Sigmoid colon (tissue), 7 donors: Measurements from ENCODE around the gene WNK1. TPM values are rescaled to one million over a fixed set of nuclear protein-coding genes. Genes with fewer than 3 reads are reported as not detected.
A peak's percentile ranks its signal among the peaks of the same experiment; 100 is the strongest.

ENCODE experiments used
- DNase-seq: peaks from one replicate; pipeline ENCODE4 v3.0.0-alpha.2; 2019
- H3K27ac ChIP-seq, 4 donors: fragments of 200-600 bp; sonication (generic); one replicate each; pipeline ENCODE4 v1.5.1; 2016 to 2019; ENCODE audit warnings: mild to moderate bottlenecking in 1 of 4
- H3K27me3 ChIP-seq, 3 donors: fragments of 200-600 bp; sonication (generic); one replicate each; pipeline ENCODE4 v1.5.1; 2019; ENCODE audit warnings: mild to moderate bottlenecking in 1 of 3
- H3K36me3 ChIP-seq, 4 donors: fragments of 200-600 bp; sonication (generic); one replicate each; pipeline ENCODE4 v1.5.1; 2016 to 2019
- H3K4me1 ChIP-seq, 4 donors: fragments of 200-600 bp; sonication (generic); one replicate each; pipeline ENCODE4 v1.5.1; 2017 to 2019
- H3K4me3 ChIP-seq, 4 donors: fragments of 200-600 bp; sonication (generic); one replicate each; pipeline ENCODE4 v1.5.1; 2017 to 2019; ENCODE audit warnings: mild to moderate bottlenecking in 2 of 4, moderate library complexity in 1 of 4
- H3K9me3 ChIP-seq, 4 donors: fragments of 200-600 bp in 3 of 4; sonication (generic) in 3 of 4; one replicate each; pipeline versions ENCODE4 v1.5.1 to v1.6.1; 2013 to 2019
- EP300 ChIP-seq, 4 donors: sonication (generic); formaldehyde crosslinking; IDR thresholded peaks; one replicate each; pipeline ENCODE4 v1.6.1; 2017; ENCODE audit warnings: antibody characterized with exemption in 4 of 4
- POLR2A ChIP-seq, 2 donors: fragments of 450-650 bp; IDR thresholded peaks; one replicate each; pipeline ENCODE4 v1.6.1; 2016; ENCODE audit warnings: antibody characterized with exemption in 2 of 2, mild to moderate bottlenecking in 2 of 2, moderate library complexity in 2 of 2
- POLR2AphosphoS5 ChIP-seq, 4 donors: sonication (generic); formaldehyde crosslinking; IDR thresholded peaks; one replicate each; pipeline ENCODE4 v1.6.1; 2017; ENCODE audit warnings: antibody characterized with exemption in 4 of 4
- WGBS, 2 donors: extraction: QIAGEN DNeasy Blood & Tissue Kit; methylation state at CpG; one replicate each; pipeline ENCODE4 v1.1.7; 2013; 5-methylcytosine and 5-hydroxymethylcytosine counted together
- intact Hi-C: fragments of 100-400 bp; cut with DNase I; formaldehyde crosslinking; loops from one replicate; pipeline ENCODE4 v1.15.1; 2023
- polyA plus RNA-seq, 3 donors: library from polyadenylated mRNA; stranded (reverse); fragments of 200-250 nt; gene quantifications; one replicate each; pipeline ENCODE4 v1.2.3, GENCODE V29; 2013
- total RNA-seq, 4 donors: library from RNA; depleted of rRNA; stranded (reverse); fragments of >200 nt; gene quantifications; one replicate each; pipeline ENCODE4 v1.1.0, GENCODE V29; 2016
- TF ChIP-seq, protein P1 (sequence below), 4 experiments: fragments of 450-650 bp in 3 of 4; fragments of 200-600 bp in 1 of 4; IDR thresholded peaks; one replicate each; pipeline ENCODE4 v1.5.1; 2016 to 2019; ENCODE audit warnings: antibody characterized with exemption in 4 of 4, mild to moderate bottlenecking in 3 of 4, moderate library complexity in 2 of 4
- donor health status: healthy with polysubstance abuse.
- donor health status: Bipolar disorder and iron deficiency.
- donor health status: healthy.

Gene WNK1
- total and polyA plus RNA-seq, 7 donors, result 13.2 to 146 (median 73.6) TPM

DNA sequence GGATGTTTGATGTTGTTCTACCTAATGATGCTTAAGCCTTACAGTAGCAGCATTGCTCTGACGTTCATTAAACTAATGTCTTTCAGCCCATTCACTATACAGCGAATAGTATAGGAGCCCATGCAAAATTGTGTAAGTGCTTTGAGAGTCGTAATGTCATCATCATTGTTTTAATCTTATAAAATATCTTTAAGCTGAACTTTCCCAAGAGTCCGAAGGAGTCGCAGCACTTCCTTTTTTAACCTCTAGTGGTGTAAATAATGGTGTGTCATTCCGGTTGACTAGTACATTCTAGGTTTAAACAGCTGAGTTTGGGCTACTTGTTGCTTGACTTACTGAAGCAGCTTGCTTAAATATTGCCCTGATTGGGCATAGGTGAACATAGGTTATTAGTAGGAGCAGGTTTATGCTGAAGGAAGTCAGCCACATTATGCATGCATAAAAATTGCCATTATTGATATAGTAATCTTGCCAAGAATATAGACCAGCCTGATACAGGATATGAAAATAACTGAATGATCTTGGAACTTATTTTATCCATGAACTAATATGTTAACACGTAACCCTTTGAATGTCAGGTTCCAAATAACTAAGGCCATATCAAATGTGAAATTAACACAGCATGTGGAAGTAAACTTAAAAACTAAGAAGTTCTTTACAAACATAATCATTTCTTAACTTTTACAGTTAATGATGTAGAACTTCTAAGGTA is 2.6 kb downstream of the WNK1 start:
- Histone ChIP-seq H3K4me1 (peaks cover 0 to 58% (median 41%) of the 10 kb centered on the region in 4 donors), H3K9me3 (no peaks in the 10 kb centered on the region), H3K27ac (peak overlapping the region; percentile 97 to 99 (median 99)), H3K27me3 (no peaks in the 10 kb centered on the region), H3K36me3 (no peaks in the 10 kb centered on the region), H3K4me3 (peak overlapping the region; percentile 87 to 97 (median 93))
- TF ChIP-seq, protein P1, sequence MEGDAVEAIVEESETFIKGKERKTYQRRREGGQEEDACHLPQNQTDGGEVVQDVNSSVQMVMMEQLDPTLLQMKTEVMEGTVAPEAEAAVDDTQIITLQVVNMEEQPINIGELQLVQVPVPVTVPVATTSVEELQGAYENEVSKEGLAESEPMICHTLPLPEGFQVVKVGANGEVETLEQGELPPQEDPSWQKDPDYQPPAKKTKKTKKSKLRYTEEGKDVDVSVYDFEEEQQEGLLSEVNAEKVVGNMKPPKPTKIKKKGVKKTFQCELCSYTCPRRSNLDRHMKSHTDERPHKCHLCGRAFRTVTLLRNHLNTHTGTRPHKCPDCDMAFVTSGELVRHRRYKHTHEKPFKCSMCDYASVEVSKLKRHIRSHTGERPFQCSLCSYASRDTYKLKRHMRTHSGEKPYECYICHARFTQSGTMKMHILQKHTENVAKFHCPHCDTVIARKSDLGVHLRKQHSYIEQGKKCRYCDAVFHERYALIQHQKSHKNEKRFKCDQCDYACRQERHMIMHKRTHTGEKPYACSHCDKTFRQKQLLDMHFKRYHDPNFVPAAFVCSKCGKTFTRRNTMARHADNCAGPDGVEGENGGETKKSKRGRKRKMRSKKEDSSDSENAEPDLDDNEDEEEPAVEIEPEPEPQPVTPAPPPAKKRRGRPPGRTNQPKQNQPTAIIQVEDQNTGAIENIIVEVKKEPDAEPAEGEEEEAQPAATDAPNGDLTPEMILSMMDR (IDR thresholded peaks at IDR 0.05), result peak; percentile 18 to 65 (median 47)
- TF ChIP-seq EP300 (IDR thresholded peaks at IDR 0.05) (no peak), POLR2A (IDR thresholded peaks at IDR 0.05) (no peak), POLR2AphosphoS5 (IDR thresholded peaks at IDR 0.05) (no peak)
- DNase-seq, result no peak
- intact Hi-C loops, result loop anchor here (5.0 kb wide), 1 partner anchor 837 kb away; the partner anchor contains the start of gene FBXL14
- WGBS, 2 donors, result 4% methylated on average over 7 of the region's 7 CpGs

DNA sequence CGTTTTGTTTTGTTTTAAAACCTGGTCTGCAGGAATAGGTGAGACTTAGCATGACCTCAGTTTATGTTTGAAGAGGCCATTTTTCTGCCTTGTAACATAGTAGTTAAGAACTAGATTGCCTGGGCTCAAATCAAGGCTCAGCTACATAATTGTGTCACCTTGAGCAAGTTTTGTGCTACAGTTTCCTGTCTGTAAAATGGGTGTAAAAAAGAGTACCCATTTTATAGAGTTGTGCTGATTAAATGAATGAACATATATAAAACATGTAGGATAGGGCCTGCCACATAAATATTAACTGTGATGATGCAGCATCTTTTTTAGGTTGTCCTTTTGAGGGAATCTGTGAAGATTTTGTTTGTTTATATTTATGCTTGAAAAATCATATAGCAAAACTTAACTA is 7.2 kb downstream of the WNK1 start:
- H3K4me3 ChIP-seq, result no peak overlapping the region
- WGBS, 2 donors, result 82 to 83% methylated on average over 1 of the region's 1 CpG
- peaks cover 0 to 63% (median 26%) of the 10 kb centered on the region in 4 donors for H3K4me1 ChIP-seq
- no peaks in the 10 kb centered on the region for H3K27me3 ChIP-seq
- peaks cover 0 to 6% (median 0%) of the 10 kb centered on the region in 4 donors for H3K36me3 ChIP-seq
- intact Hi-C loops, result no loop called here
- DNase-seq, result no peak
- no peak overlapping the region for H3K27ac ChIP-seq
- TF ChIP-seq POLR2AphosphoS5 (IDR thresholded peaks at IDR 0.05) (no peak), EP300 (IDR thresholded peaks at IDR 0.05) (no peak), POLR2A (IDR thresholded peaks at IDR 0.05) (no peak)
- TF ChIP-seq, protein P1 (IDR thresholded peaks at IDR 0.05), result no peak
- no peaks in the 10 kb centered on the region for H3K9me3 ChIP-seq

DNA sequence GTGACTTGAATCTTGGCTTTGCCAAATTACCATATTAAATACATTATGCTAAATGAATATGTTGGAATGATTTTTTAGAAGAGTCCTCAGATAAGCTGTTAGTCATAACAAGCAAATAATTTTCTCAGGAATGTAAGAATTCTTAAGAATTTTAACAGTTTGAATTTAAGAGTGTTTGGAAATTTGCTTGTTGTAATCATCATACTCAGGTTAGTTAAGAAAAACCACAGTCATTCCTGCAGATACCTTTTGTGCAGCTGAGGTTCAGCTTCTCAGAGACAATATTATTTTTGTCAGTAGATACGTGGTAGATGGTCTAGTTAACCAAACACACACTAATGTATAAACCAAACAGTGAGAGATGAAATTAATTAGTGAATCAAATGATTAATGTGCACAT is 8.9 kb downstream of the WNK1 start:
- TF ChIP-seq POLR2A (IDR thresholded peaks at IDR 0.05), result no peak
- TF ChIP-seq, protein P1 (IDR thresholded peaks at IDR 0.05), result no peak
- TF ChIP-seq POLR2AphosphoS5 (IDR thresholded peaks at IDR 0.05), result no peak
- no peak for TF ChIP-seq EP300 (IDR thresholded peaks at IDR 0.05)
- intact Hi-C loops, result no loop called here
- Histone ChIP-seq H3K4me3 (no peak overlapping the region), H3K9me3 (no peaks in the 10 kb centered on the region), H3K4me1 (peaks cover 0 to 59% (median 12%) of the 10 kb centered on the region in 4 donors), H3K36me3 (peaks cover 0 to 6% (median 0%) of the 10 kb centered on the region in 4 donors), H3K27ac (no peak overlapping the region), H3K27me3 (no peaks in the 10 kb centered on the region)
- 60 to 76% methylated on average over 1 of the region's 1 CpG for WGBS, 2 donors
- DNase-seq, result no peak

DNA sequence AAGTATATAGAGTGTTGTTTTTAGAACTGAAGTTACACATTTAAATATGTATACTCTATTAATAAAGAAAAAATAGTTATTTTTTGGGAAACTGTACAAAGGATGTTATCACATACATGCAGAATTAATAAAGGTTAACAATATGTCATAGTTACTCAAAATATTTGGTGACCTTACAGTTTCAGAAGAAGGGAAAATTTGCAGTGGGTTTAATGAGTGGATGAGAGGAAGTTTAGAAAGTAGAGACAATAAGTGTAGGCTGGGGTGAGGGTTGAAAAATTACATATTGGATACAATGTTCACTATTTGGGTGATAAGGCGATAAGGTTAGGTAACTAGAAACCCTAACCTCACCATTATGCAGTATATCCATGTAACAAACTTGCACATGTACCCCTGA is 13.5 kb downstream of the WNK1 start:
- intact Hi-C loops, result no loop called here
- 96 to 98% methylated on average over 1 of the region's 1 CpG for WGBS, 2 donors
- H3K4me1 ChIP-seq, result peaks cover 0 to 27% (median 16%) of the 10 kb centered on the region in 4 donors

More for the DNA sequence above, 13.5 kb downstream of the WNK1 start:
- Histone ChIP-seq H3K27me3 (no peaks in the 10 kb centered on the region), H3K4me3 (no peak overlapping the region), H3K9me3 (no peaks in the 10 kb centered on the region), H3K36me3 (peaks cover 0 to 6% (median 0%) of the 10 kb centered on the region in 4 donors), H3K27ac (no peak overlapping the region)
- DNase-seq, result no peak
- TF ChIP-seq, protein P1 (IDR thresholded peaks at IDR 0.05), result no peak
- TF ChIP-seq EP300 (IDR thresholded peaks at IDR 0.05) (no peak), POLR2AphosphoS5 (IDR thresholded peaks at IDR 0.05) (no peak), POLR2A (IDR thresholded peaks at IDR 0.05) (no peak)
